ENCODE data around the gene FAM167B. TPM values are rescaled to one million over a fixed set of nuclear protein-coding genes. Genes with fewer than 3 reads are reported as not detected.
"Not testable (repeated sequence)": the region's sequence is repeated elsewhere in the genome, so short reads cannot be mapped to it uniquely, and the experiment has no call there.

The FAM167B gene
- total RNA-seq, 1 donor from 2014 or later, result 1.5 TPM

DNA sequence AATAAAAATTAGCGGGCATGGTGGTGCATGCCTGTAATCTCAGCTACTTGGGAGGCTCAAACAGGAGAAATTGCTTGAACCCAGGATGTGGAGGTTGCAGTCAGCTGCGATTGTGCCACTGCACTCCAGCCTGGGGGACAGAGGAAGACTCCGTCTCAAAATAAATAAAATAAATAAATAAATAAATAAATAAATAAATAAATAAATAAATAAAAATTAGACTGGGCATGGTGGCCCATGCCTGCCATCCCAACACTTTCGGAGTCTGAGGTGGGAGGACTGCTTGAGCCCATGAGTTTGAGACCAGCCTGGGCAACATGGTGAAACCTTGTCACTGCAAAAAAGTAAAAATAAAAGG, 16.2 kb downstream of the FAM167B start:
- ATAC-seq, result not testable (repeated sequence)

DNA sequence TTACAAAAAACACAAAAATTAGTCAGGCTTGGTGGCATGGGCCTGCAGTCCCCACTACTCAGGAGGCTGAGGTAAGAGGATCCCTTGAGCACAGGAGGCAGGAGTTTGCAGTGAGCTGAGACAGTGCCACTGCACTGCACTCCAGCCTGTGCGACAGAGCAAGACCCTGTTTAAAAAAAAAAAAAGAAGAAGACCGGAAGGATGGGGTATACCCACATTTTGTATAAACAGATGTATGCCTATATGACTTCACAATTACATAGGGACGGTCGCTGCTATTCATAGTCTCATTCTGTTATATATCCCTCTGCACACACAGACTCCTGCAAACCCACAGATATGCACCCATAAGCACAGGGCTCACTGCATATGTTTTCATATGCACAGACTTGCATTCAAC, 16.7 kb downstream of the FAM167B start:
- ATAC-seq, result peak; percentile 22

DNA sequence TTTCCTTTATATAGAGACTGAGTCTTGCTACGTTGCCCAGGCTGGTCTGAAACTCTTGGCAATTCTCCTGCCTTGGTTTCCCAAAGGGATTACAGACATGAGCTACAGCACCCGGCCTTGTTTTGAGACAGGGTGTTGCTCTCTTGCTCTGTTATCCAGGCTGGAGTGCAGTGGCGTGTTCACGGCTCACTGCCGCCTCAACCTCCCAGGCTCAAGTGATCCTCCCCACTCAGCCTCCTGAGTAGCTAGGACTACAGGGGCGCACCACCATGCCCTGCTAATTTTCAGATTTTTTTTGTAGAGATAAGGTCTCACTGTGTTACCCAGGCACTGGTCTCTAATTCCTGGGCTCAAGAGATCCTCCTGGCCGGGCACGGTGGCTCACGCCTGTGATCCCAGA, 18.8 kb downstream of the FAM167B start:
- ATAC-seq, result no peak

DNA sequence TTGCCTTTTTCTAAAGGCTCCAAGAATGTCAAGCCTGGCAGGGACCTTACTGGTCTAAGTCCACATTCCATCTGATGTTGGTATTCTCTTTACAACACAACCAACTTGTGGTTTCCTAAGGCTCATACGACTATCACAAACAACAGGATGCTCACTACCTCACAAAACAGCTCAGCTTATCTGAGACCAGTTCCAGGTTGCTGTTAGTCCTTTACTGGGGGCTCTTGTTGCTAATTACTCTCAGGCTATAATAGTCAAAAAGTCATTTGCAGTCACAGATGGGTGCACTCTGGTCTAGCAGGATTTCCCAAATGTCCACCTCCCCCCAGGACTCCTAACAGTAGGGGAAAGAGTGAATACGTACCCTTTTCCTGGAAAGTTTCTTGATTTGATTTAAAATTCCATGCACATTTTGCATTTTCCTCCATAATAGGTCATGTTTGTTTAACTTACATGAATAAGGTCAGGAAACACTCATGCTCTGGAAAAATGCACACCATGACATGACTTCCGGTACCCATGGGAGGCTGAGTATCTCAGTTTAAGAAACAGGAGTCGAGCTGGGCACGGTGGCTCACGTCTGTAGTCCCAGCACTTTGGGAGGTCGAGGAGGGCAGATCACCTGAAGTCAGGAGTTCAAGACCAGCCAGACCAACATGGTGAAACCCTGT, 20.0 kb downstream of the FAM167B start:
- ATAC-seq, result no peak

DNA sequence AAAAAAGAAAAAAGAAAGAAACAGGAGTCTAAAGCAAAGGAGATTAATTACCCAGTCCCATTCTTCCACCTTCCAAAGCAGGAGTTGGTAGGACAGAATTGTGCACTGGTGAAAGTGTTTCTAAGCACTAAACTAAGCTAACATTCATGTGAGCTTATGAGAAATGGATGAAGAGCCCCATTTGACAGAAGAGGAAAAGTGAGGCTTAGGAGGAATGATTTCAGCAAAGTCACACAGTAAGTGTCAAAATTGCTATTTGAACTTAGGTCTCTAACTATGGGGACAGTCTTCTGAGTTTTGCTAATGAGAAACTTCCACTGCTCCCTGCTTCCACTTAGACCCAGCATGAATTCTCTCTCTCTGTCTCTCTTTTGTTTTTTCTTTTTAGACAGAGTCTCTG, 22.7 kb downstream of the FAM167B start:
- no peak for ATAC-seq

DNA sequence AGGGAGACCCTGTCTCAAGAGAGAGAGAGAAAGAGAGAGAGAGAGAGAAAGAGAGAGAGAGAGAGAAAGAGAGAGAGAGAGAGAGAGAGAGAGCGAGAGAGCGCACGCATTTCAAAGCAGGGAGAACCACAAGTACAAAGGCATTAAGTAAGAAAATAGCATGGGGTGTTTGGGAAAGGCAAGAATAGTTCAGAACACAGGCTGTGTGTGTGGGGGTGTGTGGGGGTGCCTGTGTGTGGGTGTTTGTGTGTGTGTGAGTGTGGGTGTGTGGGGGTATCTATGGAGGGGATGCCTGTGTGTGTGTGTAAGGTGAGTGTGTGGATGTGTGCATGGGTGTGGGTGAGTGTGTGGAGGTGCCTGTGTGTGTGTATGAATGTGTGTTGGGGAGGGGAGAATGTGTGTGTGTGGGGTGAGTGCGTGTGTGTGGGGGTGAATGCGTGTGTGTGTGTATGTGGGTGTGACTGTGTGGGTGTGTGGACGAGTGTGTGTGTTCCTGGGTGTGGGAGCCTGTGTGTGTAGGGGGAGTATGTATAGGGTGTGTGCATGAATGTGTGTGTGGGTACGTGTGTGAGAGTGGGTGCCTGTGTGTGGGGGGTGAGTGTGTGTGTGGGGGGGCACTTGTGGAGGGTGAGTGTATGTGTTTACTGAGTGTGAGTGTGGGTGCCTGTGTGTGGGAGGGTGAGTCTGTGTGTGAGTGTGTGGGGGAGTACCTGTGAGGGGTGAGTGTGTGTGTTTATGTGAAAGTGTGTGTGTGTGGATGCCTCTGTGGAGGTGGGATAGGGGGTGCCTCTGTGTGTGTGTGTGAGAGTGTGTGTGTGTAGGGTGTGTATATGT, 25.8 kb downstream of the FAM167B start:
- ATAC-seq, result no peak

DNA sequence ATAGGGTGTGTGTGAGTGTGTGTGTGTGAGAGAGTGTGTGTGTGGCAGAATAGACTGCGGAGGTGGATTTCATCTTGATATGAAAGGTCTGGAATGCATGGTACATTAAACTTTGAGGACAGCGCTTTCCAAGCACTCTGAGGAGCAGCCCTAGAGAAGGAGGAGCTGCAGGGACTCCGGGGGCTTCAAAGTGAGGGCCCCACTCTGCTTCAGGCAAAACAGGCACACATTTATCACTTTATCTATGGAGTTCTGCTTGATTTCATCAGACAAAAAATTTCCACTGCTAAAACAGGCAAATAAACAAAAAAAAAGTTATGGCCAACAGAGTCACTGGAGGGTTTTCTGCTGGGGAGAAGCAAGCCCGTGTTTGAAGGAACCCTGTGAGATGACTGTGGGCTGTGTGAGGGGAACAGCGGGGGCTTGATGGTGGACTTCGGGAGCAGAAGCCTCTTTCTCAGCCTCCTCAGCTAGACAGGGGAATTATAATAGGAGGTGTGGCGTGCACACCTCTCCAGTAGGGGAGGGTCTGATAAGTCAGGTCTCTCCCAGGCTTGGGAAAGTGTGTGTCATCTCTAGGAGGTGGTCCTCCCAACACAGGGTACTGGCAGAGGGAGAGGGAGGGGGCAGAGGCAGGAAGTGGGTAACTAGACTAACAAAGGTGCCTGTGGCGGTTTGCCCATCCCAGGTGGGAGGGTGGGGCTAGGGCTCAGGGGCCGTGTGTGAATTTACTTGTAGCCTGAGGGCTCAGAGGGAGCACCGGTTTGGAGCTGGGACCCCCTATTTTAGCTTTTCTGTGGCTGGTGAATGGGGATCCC, 26.6 kb downstream of the FAM167B start:
- peak; percentile 26 for ATAC-seq

DNA sequence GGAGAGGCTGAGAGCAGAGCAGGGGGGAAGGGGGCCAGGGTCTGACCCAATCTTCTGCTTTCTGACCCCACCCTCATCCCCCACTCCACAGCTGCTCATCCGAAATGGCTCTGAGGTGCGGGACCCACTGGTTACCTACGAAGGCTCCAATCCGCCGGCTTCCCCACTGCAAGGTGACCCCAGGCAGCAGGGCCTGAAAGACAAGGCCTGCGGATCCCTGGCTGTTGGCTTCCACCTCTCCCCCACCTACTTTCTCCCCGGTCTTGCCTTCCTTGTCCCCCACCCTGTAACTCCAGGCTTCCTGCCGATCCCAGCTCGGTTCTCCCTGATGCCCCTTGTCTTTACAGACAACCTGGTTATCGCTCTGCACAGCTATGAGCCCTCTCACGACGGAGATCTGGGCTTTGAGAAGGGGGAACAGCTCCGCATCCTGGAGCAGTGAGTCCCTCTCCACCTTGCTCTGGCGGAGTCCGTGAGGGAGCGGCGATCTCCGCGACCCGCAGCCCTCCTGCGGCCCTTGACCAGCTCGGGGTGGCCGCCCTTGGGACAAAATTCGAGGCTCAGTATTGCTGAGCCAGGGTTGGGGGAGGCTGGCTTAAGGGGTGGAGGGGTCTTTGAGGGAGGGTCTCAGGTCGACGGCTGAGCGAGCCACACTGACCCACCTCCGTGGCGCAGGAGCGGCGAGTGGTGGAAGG, 27.8 kb downstream of the FAM167B start:
- no peak for ATAC-seq

DNA sequence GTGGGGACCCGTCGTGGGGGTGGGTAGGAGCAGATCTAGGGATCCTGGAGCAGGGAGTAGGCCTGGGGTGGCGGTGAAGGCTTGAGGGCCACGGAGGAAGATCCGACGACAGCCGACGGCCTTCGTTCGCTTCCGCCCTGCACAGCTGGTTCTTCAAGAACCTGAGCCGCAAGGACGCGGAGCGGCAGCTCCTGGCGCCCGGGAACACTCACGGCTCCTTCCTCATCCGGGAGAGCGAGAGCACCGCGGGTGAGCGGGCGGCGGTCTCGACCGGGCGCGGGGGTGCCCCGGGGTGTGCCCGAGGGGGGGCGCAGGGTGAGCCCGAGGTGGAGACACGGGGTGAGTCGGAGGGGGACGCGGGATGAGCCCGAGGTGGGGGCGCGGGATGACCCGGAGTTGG, 28.4 kb downstream of the FAM167B start:
- peak; percentile 62 for ATAC-seq

DNA sequence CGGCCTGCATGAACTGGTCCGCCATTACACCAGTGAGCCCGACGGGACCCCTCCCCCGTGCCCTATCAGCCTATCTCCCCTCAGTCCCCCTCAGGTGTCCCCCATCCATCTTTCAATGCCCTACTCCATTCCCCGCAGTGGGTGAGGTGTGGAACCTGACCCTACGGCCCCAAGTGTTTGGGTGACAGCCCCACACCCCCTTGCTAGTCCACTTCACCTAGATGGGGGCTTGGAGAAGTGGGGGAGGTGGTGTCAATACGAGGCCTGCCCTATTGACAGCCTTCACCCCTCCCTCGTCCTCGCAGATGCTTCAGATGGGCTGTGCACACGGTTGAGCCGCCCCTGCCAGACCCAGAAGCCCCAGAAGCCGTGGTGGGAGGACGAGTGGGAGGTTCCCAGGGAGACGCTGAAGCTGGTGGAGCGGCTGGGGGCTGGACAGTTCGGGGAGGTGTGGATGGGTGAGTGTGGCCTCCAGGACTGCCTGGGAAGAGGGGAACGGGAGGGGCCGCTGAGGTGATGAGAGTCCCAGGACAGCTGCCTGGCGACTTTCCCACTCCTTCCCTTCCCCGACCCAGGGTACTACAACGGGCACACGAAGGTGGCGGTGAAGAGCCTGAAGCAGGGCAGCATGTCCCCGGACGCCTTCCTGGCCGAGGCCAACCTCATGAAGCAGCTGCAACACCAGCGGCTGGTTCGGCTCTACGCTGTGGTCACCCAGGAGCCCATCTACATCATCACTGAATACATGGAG, 29.2 kb downstream of the FAM167B start:
- ATAC-seq, result no peak

DNA sequence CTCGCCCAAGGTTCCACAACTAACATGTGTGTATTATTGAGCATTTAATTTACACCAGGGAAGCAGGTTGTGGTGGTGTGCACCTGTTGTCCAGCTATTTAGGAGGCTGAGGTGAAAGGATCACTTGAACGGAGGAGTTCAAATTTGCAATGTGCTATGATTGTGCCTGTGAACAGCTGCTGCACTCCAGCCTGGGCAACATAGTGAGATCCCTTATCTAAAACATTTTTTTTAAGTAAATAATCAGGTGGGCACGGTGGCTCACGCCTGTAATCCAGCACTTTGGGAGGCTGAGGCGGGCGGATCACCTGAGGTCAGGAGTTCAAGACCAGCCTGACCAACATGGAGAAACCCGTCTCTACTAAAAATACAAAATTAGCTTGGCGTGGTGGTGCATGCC, 37.8 kb downstream of the FAM167B start:
- not testable (repeated sequence) for ATAC-seq

DNA sequence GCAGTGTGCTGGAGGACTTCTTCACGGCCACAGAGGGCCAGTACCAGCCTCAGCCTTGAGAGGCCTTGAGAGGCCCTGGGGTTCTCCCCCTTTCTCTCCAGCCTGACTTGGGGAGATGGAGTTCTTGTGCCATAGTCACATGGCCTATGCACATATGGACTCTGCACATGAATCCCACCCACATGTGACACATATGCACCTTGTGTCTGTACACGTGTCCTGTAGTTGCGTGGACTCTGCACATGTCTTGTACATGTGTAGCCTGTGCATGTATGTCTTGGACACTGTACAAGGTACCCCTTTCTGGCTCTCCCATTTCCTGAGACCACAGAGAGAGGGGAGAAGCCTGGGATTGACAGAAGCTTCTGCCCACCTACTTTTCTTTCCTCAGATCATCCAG, 38.6 kb downstream of the FAM167B start:
- peak; percentile 6 for ATAC-seq

DNA sequence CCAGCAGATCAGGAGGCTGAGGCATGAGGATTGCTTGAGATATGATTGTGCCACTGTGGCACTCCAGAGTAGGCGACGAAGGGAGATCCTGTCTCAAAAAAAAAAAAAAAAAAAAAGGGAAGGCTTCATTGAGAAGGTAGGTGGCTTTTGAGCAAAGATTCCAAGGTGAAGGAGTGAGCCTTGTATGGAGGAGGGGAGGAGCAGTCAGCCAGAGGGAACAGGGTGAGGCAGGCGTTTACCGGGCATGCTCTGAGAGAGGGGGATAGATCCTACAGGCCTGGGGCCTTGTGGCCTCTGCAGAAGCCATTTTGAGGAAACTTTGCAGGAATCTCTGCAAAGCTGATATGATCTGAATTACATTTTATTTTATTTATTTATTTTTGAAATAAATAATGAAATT, 39.7 kb downstream of the FAM167B start:
- ATAC-seq, result no peak

DNA sequence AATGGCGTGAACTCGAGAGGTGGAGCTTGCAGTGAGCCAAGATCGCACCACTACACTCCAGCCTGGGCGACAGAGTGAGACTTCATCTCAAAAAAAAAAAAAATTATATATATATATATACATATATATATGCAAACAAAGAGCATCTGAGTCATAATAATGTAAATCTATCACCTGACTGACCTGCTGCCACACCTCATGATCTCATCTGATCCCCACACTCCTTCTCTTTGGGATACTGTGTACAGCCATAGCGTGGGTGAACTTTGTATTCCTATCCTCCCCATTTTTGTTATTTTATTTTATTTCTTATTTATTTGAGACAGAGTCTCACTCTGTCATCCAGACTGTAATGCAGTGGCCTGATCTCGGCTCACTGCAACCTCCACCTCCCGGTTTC, 42.2 kb downstream of the FAM167B start:
- ATAC-seq, result peak; percentile 71

DNA sequence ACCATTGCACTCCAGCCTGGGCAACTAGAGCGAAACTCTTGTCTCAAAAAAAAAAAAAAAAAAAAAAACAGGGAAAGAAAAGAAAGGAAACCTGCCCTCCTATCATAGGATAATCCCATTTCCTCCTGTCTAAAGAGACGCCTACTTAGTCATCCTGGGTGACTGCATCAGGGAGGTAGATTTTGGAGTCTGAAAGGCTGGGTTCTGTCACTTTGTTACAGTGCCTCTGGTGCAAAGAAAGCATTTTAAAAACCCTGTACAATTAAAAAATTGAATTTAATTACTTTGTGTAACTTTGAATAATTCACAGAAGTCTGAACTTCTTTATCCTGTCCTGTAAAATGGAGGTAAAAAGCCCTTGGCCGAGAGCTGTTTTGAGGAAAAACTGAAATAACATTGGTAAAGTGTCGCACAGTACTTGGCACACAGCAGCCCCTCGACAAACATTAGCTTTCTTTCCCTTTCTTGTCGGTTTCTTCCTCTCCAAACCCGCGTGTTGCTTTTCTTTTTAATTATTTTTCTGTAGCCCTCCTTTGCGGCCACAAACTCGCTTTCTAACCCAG, 44.2 kb downstream of the FAM167B start:
- ATAC-seq, result peak; percentile 70

DNA sequence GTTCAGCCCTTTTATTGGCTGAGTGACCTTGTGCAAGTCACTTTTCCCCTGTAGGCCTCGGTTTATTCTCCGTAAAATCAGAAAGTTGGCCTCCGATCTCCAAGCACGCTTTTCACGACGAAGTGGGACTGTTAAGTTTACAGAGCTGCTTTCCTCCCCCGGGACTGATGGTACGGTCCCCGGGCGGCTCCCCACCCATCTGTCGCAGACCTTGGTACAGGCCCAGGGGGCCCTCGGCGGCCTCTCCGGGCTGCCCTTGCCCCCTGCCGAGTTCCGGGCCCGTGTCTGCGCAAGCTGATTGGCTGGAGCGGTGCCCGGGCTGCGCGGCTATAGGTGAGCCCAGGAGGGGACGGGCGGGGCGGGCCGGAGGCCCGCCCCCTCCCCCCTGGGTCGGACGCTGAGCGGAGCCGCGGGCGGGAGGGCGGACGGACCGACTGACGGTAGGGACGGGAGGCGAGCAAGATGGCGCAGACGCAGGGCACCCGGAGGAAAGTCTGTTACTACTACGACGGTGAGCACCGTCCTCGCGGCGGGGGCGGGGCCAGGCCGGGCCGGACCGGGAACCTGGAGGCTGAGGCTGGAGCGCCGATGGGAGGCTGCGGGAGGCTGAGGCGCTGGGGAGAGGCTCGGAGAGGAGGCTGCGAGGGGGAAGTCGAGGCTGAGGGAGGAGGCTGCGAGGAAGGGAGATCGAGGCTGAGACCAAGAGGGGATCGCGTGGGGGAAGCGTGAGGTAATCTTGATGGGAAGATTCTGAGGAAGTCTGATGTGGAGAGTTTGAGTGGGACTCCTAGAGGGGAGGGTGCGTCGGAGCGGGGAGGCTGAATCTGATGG, 44.9 kb downstream of the FAM167B start, which contains the start of gene HDAC1:
HDAC1 (plus strand) TSS at position 376 of the 831 bp plus-strand sequence; CDS start at position 463, 87 bp downstream.
- ATAC-seq, result peak; percentile 97

DNA sequence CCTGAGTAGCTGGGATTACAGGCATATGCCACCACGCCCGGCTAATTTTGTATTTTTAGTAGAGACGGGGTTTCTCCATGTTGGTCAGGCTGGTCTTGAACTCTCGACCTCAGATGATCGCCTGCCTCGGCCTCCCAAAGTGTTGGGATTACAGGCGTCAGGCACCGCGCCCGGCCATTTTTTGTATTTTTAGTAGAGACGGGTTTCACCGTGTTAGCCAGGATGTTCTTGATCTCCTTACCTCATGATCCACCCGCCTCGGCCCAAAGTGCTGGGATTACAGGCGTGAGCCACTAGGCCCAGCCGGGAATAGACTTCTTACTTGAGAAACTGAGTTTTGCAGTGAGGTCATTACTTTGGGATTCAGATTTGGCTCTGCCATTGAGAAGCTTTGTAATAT, 51.2 kb downstream of the FAM167B start:
- not testable (repeated sequence) for ATAC-seq

Measured in esophagus mucosa (tissue), 1 donor.